CD4-positive, alpha-beta T cell treated with Interferon gamma for 1 hour (primary cell): Measurements from ENCODE around the gene MUC5B.
"Not testable (repeated sequence)": the region's sequence is repeated elsewhere in the genome, so short reads cannot be mapped to it uniquely, and the experiment has no call there.

ENCODE experiments used
- DNase-seq: peaks from one replicate; pipeline ENCODE4 v3.0.0-alpha.2; 2020

The MUC5B gene

GRCh38 chr11:1204381-1205101 lies 18.3 kb upstream of the MUC5B start:
- DNase-seq = no peak

- DNase-seq = no peak
These were observed 17.5 kb upstream of the MUC5B start for GRCh38 chr11:1205121-1205986.

GRCh38 chr11:1205987-1206331 lies 16.9 kb upstream of the MUC5B start:
- no peak for DNase-seq

DNA sequence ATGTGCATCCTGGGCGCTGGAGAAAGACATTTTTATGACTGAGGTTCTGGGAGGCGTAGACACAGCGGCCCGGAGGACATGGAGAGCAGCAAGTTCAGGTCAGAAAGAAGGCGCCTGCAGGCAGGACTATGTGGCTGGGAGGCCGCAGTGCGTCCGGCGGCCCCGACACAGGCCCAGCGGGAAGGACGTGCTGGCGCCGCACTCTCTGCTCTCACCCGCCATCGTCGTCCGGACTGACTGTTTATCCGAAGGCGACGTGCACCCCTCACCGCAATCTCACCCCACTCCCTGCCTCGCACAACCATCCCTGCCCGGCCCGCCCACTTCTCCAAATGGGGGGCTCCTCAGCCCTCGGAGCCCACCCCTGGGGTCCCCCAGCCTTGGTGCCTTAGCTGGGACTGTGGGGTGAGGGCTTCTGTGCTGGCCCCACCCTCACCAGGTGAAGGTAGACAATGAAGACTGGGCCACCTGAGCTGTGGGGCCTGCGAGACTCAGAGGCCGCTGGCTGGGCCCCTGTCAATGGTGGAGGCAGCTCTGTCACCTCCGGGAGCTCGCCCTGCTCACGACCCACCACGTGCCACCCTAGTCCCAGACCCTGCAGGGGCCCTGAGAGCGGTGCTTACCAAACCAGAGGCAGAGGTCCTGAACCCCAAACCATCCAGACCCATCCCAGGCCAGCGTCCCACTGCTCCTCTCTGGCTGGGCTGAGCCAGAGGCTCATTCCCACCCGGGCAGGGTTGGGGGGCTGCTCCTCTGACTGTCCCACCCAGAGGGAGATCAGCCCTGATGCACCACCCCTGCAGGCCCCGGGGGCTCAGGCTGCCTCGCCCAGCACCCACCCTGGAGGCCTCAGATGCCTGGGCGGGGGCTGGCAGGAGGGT lies 16.2 kb upstream of the MUC5B start:
- no peak for DNase-seq

GRCh38 chr11:1207401-1208143 lies 15.3 kb upstream of the MUC5B start:
- DNase-seq = no peak

- no peak for DNase-seq
These were observed 14.8 kb upstream of the MUC5B start for GRCh38 chr11:1208144-1208393.

DNA sequence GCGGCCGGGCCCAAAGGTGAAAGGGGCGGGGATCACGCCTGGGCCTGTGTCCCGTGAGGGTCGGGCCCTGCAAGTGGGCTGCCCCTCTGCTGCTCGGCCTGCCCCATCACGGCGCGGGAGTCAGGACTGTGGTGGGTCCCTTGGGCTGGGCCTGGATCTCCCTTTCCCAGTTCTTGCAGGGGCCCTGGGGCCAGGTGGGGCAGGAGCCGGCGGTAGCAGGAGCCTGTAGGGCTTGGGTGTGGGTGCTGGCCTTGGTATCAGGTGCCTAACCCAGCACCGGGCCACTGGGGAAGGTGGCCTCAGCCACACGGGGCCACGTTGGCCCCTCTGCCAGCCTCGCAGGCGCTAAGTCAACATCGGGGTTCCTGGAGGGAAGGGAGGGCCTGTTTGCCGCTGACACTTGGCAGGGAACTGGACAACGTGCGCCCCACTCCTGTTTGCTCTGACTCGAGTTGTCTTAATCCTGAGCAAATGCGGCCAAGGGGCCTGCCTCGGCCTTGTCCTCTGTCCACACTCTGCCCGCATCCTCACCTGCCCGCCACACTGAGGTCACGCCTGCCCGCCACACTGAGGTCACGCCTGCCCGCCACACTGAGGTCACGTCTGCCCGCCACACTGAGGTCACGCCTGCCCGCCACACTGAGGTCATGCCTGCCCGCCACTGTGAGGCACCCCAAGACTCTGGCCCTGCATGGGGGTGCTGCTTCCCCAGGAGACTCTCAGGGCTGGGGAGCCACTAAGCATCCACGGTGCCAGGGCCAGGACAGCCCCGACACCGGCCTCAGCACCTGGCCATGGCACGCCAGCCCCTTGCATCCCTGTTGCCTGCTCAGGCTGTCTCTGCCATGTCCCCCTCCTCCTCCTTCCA lies 14.2 kb upstream of the MUC5B start:
- DNase-seq = no peak

DNA sequence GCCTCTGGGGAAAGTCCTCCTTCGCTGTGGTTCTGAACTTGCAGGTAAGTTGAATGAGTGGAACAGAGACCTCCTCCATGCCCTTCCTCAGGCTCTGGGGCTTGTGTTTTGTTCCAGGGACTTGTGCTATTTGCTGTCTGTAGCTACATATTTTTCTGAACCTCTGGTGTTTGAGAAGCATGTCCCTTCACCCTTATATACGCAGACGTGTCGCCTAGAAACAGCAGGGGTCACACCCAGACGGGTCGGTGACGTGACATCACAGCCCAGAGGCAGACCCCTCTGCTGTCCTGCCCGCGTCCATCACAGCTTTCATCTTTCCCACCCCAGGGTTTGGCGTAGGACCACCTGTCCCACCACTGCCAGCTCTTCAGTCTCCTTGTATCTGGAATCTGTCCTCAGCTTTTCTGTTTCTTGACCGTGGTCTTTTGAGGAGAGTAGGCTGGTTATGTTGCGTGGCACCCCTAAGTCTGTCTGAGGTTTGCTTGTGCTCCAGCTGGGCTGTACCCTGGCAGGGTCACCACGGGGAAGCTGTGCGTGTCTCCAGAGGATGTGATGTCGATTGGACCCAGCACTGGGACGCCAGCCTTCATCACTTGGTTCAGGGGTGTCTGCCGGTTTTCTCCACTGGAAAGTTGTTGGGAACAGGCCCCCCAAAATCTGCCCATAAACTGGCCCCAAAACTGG lies 13.4 kb upstream of the MUC5B start:
- no peak for DNase-seq

- DNase-seq = no peak
These were observed 11.0 kb upstream of the MUC5B start for GRCh38 chr11:1211838-1212237.

GRCh38 chr11:1215826-1216225 lies 7.0 kb upstream of the MUC5B start:
- not testable (repeated sequence) for DNase-seq

GRCh38 chr11:1217151-1217550 lies 5.7 kb upstream of the MUC5B start:
- DNase-seq = no peak

DNA sequence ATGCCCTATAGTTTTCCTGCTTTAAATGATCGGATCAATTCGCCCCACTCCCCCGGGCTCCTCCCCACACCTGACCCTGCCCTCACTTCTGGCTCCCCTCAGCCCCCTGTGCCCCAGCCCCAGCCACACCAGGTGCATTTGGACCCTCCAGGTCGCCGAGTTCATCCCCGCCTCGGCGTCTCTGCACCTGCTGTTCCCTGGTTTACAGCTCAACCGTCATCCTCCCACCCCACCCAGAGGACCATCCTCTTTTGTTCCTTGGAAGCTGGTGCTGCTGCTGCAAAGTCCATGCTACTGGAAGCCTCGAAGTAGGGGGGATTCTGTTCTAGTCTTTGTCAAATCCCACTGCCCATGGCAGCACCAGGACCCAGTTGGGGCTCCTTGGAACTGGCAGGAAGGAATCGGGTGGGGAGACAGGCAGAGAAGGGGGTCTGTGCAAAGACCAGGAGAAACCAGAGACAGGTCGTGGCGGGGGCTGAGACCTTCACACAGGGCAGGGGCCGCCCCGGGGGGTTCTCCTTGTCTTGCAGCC lies 4.5 kb upstream of the MUC5B start:
- no peak for DNase-seq

GRCh38 chr11:1218788-1219445 lies 3.9 kb upstream of the MUC5B start:
- no peak for DNase-seq

DNA sequence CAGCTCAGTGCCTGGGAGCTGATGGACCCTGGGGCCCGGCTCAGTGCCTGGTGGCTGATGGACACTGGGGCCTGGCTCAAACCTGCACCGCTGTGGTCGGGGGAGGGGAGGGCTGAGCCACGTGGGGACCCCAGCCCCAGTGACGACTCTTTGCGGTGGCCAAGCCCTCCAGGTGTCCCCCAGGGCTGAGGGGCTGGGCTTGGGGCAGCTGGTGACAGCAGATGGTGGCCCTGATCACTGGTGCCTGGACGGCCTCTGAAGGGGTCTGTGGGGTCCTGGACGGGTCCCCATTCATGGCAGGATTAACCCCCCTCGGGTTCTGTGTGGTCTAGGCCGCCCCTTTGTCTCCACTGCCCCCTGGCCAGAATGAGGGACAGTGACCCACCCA lies 3.4 kb upstream of the MUC5B start:
- no peak for DNase-seq

- no peak for DNase-seq
These were observed 2.7 kb upstream of the MUC5B start for GRCh38 chr11:1219834-1220815.

DNA sequence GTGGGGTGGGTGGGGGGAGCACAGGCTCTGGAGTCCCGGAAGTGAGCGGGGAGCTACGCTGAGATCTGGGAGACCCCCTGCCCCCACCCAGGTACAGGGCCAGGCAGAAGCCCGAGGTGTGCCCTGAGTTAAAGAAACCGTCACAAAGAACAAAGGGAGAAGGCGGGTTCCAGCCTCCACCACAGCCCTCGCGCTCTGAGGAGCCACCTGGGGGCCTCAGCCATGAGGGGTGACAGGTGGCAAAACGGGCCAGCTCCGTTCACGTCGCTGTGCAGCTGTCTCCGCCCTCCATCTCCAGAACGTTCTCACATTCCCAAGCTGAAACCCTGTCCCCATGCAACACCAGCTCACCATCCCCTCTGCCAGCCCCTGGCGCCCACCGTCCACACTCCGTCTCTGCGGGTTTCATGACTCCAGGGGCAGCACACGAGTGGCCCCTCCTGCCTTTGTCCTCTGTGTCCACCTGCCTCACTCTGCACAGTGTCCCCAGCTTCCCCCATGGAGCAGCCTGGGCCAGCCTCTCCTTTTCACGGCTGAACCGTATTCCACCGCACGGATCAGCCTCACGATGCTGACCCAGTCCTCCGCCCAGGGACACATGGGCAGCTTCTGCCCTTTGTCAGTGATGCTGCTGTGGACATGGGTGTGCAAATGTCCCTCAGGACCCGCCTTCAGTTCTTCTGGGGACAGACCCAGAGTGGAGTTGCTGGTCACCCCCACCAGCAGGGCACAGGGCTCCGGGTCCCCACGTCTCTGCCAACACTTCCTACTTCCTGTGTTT lies 1.7 kb upstream of the MUC5B start:
- no peak for DNase-seq

GRCh38 chr11:1221848-1222311 lies 986 bp upstream of the MUC5B start:
- DNase-seq = no peak
